ENCODE results near the gene CDR2L. TPM values are rescaled to one million over a fixed set of nuclear protein-coding genes. Genes with fewer than 3 reads are reported as not detected.
"Not testable (repeated sequence)": the region's sequence is repeated elsewhere in the genome, so short reads cannot be mapped to it uniquely, and the experiment has no call there.

Gene CDR2L
- total RNA-seq, 1 donor from 2014 or later, result 1.1 TPM

- Mint-ChIP-seq H3K27ac (peak overlapping the region; percentile 94), H3K27me3 (ENCODE audit: insufficient read depth) (peaks cover 10% of the 10 kb centered on the region), H3K4me1 (ENCODE audit: low read depth) (peaks cover 47% of the 10 kb centered on the region), H3K36me3 (ENCODE audit: low read depth) (peaks cover 3% of the 10 kb centered on the region), H3K9me3 (no peaks in the 10 kb centered on the region), H3K4me3 (peak overlapping the region; percentile 93)
- intact Hi-C loops (cut with micrococcal nuclease), result loop anchor here (1.0 to 10.0 kb wide), 4 partner anchors 46 to 289 kb away; partner anchors contain the start of genes CDR2L, FDXR and NHERF1
- DNase-seq (ENCODE audit: low spot score), result peak; percentile 77
These were observed 46.2 kb downstream of the CDR2L start for GRCh38 chr17:75033346-75034235.

- Mint-ChIP-seq H3K9me3 (no peaks in the 10 kb centered on the region), H3K27ac (peak overlapping the region; percentile 94), H3K27me3 (ENCODE audit: insufficient read depth) (peaks cover 10% of the 10 kb centered on the region), H3K4me3 (peak overlapping the region; percentile 93), H3K36me3 (ENCODE audit: low read depth) (peaks cover 7% of the 10 kb centered on the region), H3K4me1 (ENCODE audit: low read depth) (peaks cover 52% of the 10 kb centered on the region)
- peak; percentile 79 for DNase-seq (ENCODE audit: low spot score)
- intact Hi-C loops (cut with micrococcal nuclease), result loop anchor here (5.0 to 10.0 kb wide), 2 partner anchors 162 to 290 kb away; partner anchors contain the start of genes FDXR and NHERF1
These were observed 46.9 kb downstream of the CDR2L start for GRCh38 chr17:75034236-75034908.

- Mint-ChIP-seq H3K27ac (peak overlapping the region; percentile 73), H3K4me3 (peak overlapping the region; percentile 70)
- intact Hi-C loops (cut with micrococcal nuclease), result loop anchor here (10.0 kb wide), 1 partner anchor 292 kb away; the partner anchor contains the start of gene NHERF1
These were observed 49.3 kb downstream of the CDR2L start for GRCh38 chr17:75036643-75037268.

GRCh38 chr17:75039238-75039637, 51.8 kb downstream of the CDR2L start:
- Mint-ChIP-seq H3K36me3 (ENCODE audit: low read depth) (peaks cover 18% of the 10 kb centered on the region), H3K9me3 (no peaks in the 10 kb centered on the region), H3K4me1 (ENCODE audit: low read depth) (peaks cover 29% of the 10 kb centered on the region), H3K27ac (no peak overlapping the region), H3K4me3 (no peak overlapping the region), H3K27me3 (ENCODE audit: insufficient read depth) (no peaks in the 10 kb centered on the region)
- intact Hi-C loops (cut with micrococcal nuclease), result loop anchor here (10.0 kb wide), 1 partner anchor 294 kb away; the partner anchor contains the start of gene NHERF1
- no peak for DNase-seq (ENCODE audit: low spot score)

More at GRCh38 chr17:75036643-75037268, 49.3 kb downstream of the CDR2L start:
- Mint-ChIP-seq H3K9me3 (no peaks in the 10 kb centered on the region), H3K27me3 (ENCODE audit: insufficient read depth) (peaks cover 8% of the 10 kb centered on the region), H3K36me3 (ENCODE audit: low read depth) (peaks cover 18% of the 10 kb centered on the region), H3K4me1 (ENCODE audit: low read depth) (peaks cover 52% of the 10 kb centered on the region)
- DNase-seq (ENCODE audit: low spot score), result peak; percentile 69

GRCh38 chr17:75041656-75042280, 54.3 kb downstream of the CDR2L start:
- peaks cover 18% of the 10 kb centered on the region for H3K36me3 Mint-ChIP-seq (ENCODE audit: low read depth)

GRCh38 chr17:75043789-75044188, 56.4 kb downstream of the CDR2L start:
- peaks cover 17% of the 10 kb centered on the region for H3K36me3 Mint-ChIP-seq (ENCODE audit: low read depth)
- H3K4me3 Mint-ChIP-seq, result peak overlapping the region; percentile 30
- intact Hi-C loops (cut with micrococcal nuclease); H3K27ac Mint-ChIP-seq; H3K9me3 Mint-ChIP-seq; DNase-seq (ENCODE audit: low spot score); H3K27me3 Mint-ChIP-seq (ENCODE audit: insufficient read depth): not testable (repeated sequence)
- peaks cover 24% of the 10 kb centered on the region for H3K4me1 Mint-ChIP-seq (ENCODE audit: low read depth)

More at GRCh38 chr17:75041656-75042280, 54.3 kb downstream of the CDR2L start:
- DNase-seq (ENCODE audit: low spot score), result no peak
- H3K27ac Mint-ChIP-seq, result no peak overlapping the region
- H3K4me3 Mint-ChIP-seq, result no peak overlapping the region
- H3K27me3 Mint-ChIP-seq (ENCODE audit: insufficient read depth), result no peaks in the 10 kb centered on the region
- no peaks in the 10 kb centered on the region for H3K9me3 Mint-ChIP-seq
- intact Hi-C loops (cut with micrococcal nuclease), result no loop called here
- H3K4me1 Mint-ChIP-seq (ENCODE audit: low read depth), result peaks cover 16% of the 10 kb centered on the region

- H3K4me1 Mint-ChIP-seq (ENCODE audit: low read depth), result peaks cover 30% of the 10 kb centered on the region
- no peaks in the 10 kb centered on the region for H3K27me3 Mint-ChIP-seq (ENCODE audit: insufficient read depth)
- H3K9me3 Mint-ChIP-seq, result no peaks in the 10 kb centered on the region
- peak overlapping the region; percentile 40 for H3K27ac Mint-ChIP-seq
- peaks cover 13% of the 10 kb centered on the region for H3K36me3 Mint-ChIP-seq (ENCODE audit: low read depth)
- peak overlapping the region; percentile 74 for H3K4me3 Mint-ChIP-seq
- intact Hi-C loops (cut with micrococcal nuclease), result loop anchor here (5.0 kb wide), 4 partner anchors 43 to 218 kb away; partner anchors contain the start of genes GGA3, JPT1, MRPS7 and NUP85
- no peak for DNase-seq (ENCODE audit: low spot score)
These were observed 57.3 kb downstream of the CDR2L start for GRCh38 chr17:75044716-75045115.

- not testable (repeated sequence) for H3K27me3 Mint-ChIP-seq (ENCODE audit: insufficient read depth); H3K9me3 Mint-ChIP-seq; H3K36me3 Mint-ChIP-seq (ENCODE audit: low read depth); DNase-seq (ENCODE audit: low spot score)
- H3K4me3 Mint-ChIP-seq, result peak overlapping the region; percentile 99
- intact Hi-C loops (cut with micrococcal nuclease), result loop anchor here (1.0 to 5.0 kb wide), 10 partner anchors 11 to 359 kb away; partner anchors contain the start of genes ARMC7, FDXR, GGA3 and GRB2
- H3K4me1 Mint-ChIP-seq (ENCODE audit: low read depth), result peaks cover 32% of the 10 kb centered on the region
- H3K27ac Mint-ChIP-seq, result peak overlapping the region; percentile 94
These were observed 58.5 kb downstream of the CDR2L start for GRCh38 chr17:75045946-75046406.

- Mint-ChIP-seq H3K4me3 (peak within 1 kb of the TSS; percentile 100), H3K27me3 (ENCODE audit: insufficient read depth) (no peaks in the 10 kb centered on the region), H3K36me3 (ENCODE audit: low read depth) (peaks cover 7% of the 10 kb centered on the region), H3K9me3 (no peaks in the 10 kb centered on the region), H3K27ac (peak within 1 kb of the TSS; percentile 98), H3K4me1 (ENCODE audit: low read depth) (peaks cover 34% of the 10 kb centered on the region)
- intact Hi-C loops (cut with micrococcal nuclease), result loop anchor here (1.0 to 5.0 kb wide), 11 partner anchors 11 to 358 kb away; partner anchors contain the start of genes ARMC7, FDXR, GGA3 and GRB2
- peak; percentile 93 for DNase-seq (ENCODE audit: low spot score)
These were observed 59.2 kb downstream of the CDR2L start, which contains the start of the genes ATP5PD and KCTD2 for GRCh38 chr17:75046407-75047289. Gene ATP5PD (minus strand): TSS chr17:75046969. CDS start chr17:75042650, 4,319 bp downstream. Gene KCTD2 (plus strand): TSS chr17:75047225. CDS start chr17:75047251, 26 bp downstream.

GRCh38 chr17:75047398-75048098, 60.1 kb downstream of the CDR2L start:
- no peaks in the 10 kb centered on the region for H3K9me3 Mint-ChIP-seq
- H3K27me3 Mint-ChIP-seq (ENCODE audit: insufficient read depth), result no peaks in the 10 kb centered on the region
- intact Hi-C loops (cut with micrococcal nuclease), result loop anchor here (1.0 to 5.0 kb wide), 9 partner anchors 17 to 357 kb away; partner anchors contain the start of genes FDXR, GGA3, GRB2 and JPT1
- H3K4me3 Mint-ChIP-seq, result peak overlapping the region; percentile 100
- H3K36me3 Mint-ChIP-seq (ENCODE audit: low read depth), result peaks cover 13% of the 10 kb centered on the region
- H3K27ac Mint-ChIP-seq, result peak overlapping the region; percentile 98
- no peak for DNase-seq (ENCODE audit: low spot score)
- peaks cover 40% of the 10 kb centered on the region for H3K4me1 Mint-ChIP-seq (ENCODE audit: low read depth)
